Natural killer cell (primary cell): ENCODE data around the gene LGALS13. TPM values are rescaled to one million over a fixed set of nuclear protein-coding genes. Genes with fewer than 3 reads are reported as not detected.

ENCODE experiments used
- ATAC-seq, 3 donors: fragments of 150-1000 bp in 2 of 3; fragments of 200-7000 bp in 1 of 3; cut with Tn5 transposase; 1 replicate in 1 of 3; 2 replicates in 2 of 3; pipeline ENCODE4 v1.10.0; 2021; ENCODE audit warnings: mild to moderate bottlenecking in 2 of 3, moderate library complexity in 2 of 3
- DNase-seq, 2 donors: peaks; one replicate each; pipeline versions ENCODE4 v3.0.0 to v3.0.0-alpha.2; 2013 to 2021; ENCODE audit warnings: mixed read lengths in 1 of 2
- H3K27ac ChIP-seq: one replicate; pipeline ENCODE4 v1.5.1; 2013; ENCODE audit warnings: mild to moderate bottlenecking, low read length
- H3K27me3 ChIP-seq: one replicate; pipeline ENCODE4 v1.6.1; 2013; ENCODE audit warnings: low read length; ENCODE audit not compliant: control insufficient read depth, insufficient read depth
- H3K36me3 ChIP-seq: one replicate; pipeline ENCODE4 v1.6.1; 2013; ENCODE audit warnings: low read length; ENCODE audit not compliant: control insufficient read depth, insufficient read depth
- H3K4me1 ChIP-seq: one replicate; pipeline ENCODE4 v1.6.1; 2013; ENCODE audit warnings: low read length; ENCODE audit not compliant: control insufficient read depth, insufficient read depth
- H3K4me3 ChIP-seq: one replicate; pipeline ENCODE4 v1.5.1; 2013; ENCODE audit warnings: low read length
- H3K9me3 ChIP-seq: one replicate; pipeline ENCODE4 v1.6.1; 2013; ENCODE audit warnings: low read length; ENCODE audit not compliant: control insufficient read depth, insufficient read depth
- H3K27ac Mint-ChIP-seq, 2 donors: one replicate each; pipeline ENCODE4 v1.8.0; 2022; ENCODE audit warnings: mild to moderate bottlenecking in 2 of 2, mixed read lengths in 2 of 2, moderate library complexity in 1 of 2
- H3K27me3 Mint-ChIP-seq, 2 donors: one replicate each; pipeline ENCODE4 v1.8.0; 2022; ENCODE audit warnings: low read depth in 2 of 2, mixed read lengths in 2 of 2
- H3K36me3 Mint-ChIP-seq: one replicate; pipeline ENCODE4 v1.8.0; 2022; ENCODE audit warnings: mixed read lengths
- H3K4me1 Mint-ChIP-seq, 2 donors: one replicate each; pipeline ENCODE4 v1.8.0; 2022; ENCODE audit warnings: mixed read lengths in 2 of 2
- H3K4me3 Mint-ChIP-seq: one replicate; pipeline ENCODE4 v1.8.0; 2022; ENCODE audit warnings: mild to moderate bottlenecking, moderate library complexity, mixed read lengths
- H3K9me3 Mint-ChIP-seq, 2 donors: one replicate each; pipeline ENCODE4 v1.8.0; 2022; ENCODE audit warnings: mixed read lengths in 2 of 2
- WGBS: methylation state at CpG from one replicate; pipeline ENCODE4 v1.1.7; 2013; ENCODE audit warnings: missing lambda C conversion rate; ENCODE audit not compliant: insufficient coverage; 5-methylcytosine and 5-hydroxymethylcytosine counted together
- intact Hi-C: fragments of 100-400 bp; cut with micrococcal nuclease; formaldehyde crosslinking; loops from one replicate; pipeline ENCODE4 v1.14.2; 2022
- total RNA-seq, 4 donors: library from RNA; stranded (reverse); fragments of 120-200 nt in 1 of 4; gene quantifications; one replicate each; pipeline versions ENCODE4 v1.2.3 to v1.2.4, GENCODE V29; 2013 to 2022
- TF ChIP-seq, protein P1 (sequence below): fragments of 200-600 bp; IDR thresholded peaks from one replicate; pipeline ENCODE4 v1.8.0; 2022; ENCODE audit warnings: antibody characterized with exemption

The LGALS13 gene
- total RNA-seq, 3 donors from 2014 or later (not counting 1 experiment from before 2014, with no cell fraction given) = not detected

GRCh38 chr19:39631626-39632025 lies 29.3 kb downstream of the LGALS13 start:
- Mint-ChIP-seq H3K9me3 (no peaks in the 10 kb centered on the region), H3K27me3 (peaks cover 10 to 32% of the 10 kb centered on the region in 2 donors), H3K4me3 (no peak overlapping the region), H3K36me3 (no peaks in the 10 kb centered on the region), H3K27ac (no peak overlapping the region), H3K4me1 (no peaks in the 10 kb centered on the region)
- Histone ChIP-seq H3K4me3 (no peak overlapping the region), H3K4me1 (no peaks in the 10 kb centered on the region), H3K36me3 (no peaks in the 10 kb centered on the region), H3K9me3 (no peaks in the 10 kb centered on the region), H3K27ac (no peak overlapping the region), H3K27me3 (no peaks in the 10 kb centered on the region)
- DNase-seq (no peak), ATAC-seq (no peak)
- WGBS = no CpG with 5 or more reads among the region's 6 CpGs
- TF ChIP-seq, protein P1, sequence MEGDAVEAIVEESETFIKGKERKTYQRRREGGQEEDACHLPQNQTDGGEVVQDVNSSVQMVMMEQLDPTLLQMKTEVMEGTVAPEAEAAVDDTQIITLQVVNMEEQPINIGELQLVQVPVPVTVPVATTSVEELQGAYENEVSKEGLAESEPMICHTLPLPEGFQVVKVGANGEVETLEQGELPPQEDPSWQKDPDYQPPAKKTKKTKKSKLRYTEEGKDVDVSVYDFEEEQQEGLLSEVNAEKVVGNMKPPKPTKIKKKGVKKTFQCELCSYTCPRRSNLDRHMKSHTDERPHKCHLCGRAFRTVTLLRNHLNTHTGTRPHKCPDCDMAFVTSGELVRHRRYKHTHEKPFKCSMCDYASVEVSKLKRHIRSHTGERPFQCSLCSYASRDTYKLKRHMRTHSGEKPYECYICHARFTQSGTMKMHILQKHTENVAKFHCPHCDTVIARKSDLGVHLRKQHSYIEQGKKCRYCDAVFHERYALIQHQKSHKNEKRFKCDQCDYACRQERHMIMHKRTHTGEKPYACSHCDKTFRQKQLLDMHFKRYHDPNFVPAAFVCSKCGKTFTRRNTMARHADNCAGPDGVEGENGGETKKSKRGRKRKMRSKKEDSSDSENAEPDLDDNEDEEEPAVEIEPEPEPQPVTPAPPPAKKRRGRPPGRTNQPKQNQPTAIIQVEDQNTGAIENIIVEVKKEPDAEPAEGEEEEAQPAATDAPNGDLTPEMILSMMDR = no peak
- intact Hi-C loops = no loop called here

DNA sequence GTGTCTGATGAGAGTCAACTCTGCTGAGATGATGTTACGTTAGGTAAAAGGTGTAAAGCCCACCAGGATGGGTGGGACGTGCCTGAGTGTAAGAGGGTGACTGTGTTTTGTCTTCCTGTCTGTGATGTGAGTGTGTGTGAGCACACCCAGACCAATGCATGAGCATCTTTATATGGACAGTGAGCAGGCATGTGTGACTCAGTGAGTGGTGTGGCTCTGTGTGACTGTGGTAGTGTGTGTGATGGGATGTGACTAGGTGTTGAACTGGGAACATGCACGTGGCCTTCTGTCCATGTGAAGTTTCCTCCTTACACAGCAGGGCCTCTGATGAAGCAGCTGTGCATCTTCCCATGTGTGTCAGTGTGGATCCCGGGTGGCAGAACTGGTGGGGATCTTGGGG lies 35.6 kb downstream of the LGALS13 start:
- Histone ChIP-seq H3K27ac (no peak overlapping the region), H3K36me3 (no peaks in the 10 kb centered on the region), H3K9me3 (no peaks in the 10 kb centered on the region), H3K4me1 (no peaks in the 10 kb centered on the region), H3K4me3 (no peak overlapping the region), H3K27me3 (no peaks in the 10 kb centered on the region)
- Mint-ChIP-seq H3K4me3 (no peak overlapping the region), H3K36me3 (no peaks in the 10 kb centered on the region), H3K9me3 (no peaks in the 10 kb centered on the region), H3K4me1 (no peaks in the 10 kb centered on the region), H3K27ac (no peak overlapping the region), H3K27me3 (peaks cover 26 to 75% of the 10 kb centered on the region in 2 donors)
- intact Hi-C loops = no loop called here
- 61% methylated on average over 4 of the region's 4 CpGs for WGBS
- no peak for DNase-seq
- TF ChIP-seq, protein P1 = no peak
- peak in 1 of 3 donors; percentile 32 for ATAC-seq

DNA sequence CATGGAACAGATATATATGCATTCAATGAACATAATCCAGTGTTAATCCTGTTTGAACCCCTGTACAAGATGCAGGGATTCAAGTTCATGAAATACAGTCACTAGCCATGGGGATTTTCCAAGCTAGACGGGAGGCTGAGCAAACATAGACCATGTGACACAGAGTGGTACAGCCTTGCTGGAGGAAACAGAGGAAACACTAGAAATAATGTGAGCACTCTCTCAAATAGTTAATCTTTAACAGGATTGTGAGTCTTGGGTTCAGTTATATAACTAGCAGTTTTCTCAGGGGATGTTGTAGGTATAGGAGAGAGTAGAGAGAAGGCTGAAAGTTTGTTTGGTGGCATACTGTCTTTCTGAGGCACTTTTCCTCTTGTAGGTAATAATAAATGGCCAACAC lies 39.4 kb downstream of the LGALS13 start:
- DNase-seq (no peak), ATAC-seq (no peak)
- H3K9me3 Mint-ChIP-seq = no peaks in the 10 kb centered on the region
- H3K27me3 ChIP-seq = no peaks in the 10 kb centered on the region
- H3K9me3 ChIP-seq = no peaks in the 10 kb centered on the region
- intact Hi-C loops = no loop called here
- H3K4me3 Mint-ChIP-seq = no peak overlapping the region
- TF ChIP-seq, protein P1 = no peak
- no peaks in the 10 kb centered on the region for H3K36me3 Mint-ChIP-seq
- H3K4me1 Mint-ChIP-seq = no peaks in the 10 kb centered on the region
- WGBS = 43% methylated on average over 1 of the region's 1 CpG
- peaks cover 28 to 69% of the 10 kb centered on the region in 2 donors for H3K27me3 Mint-ChIP-seq
- H3K4me3 ChIP-seq = no peak overlapping the region
- no peaks in the 10 kb centered on the region for H3K4me1 ChIP-seq
- H3K27ac ChIP-seq = no peak overlapping the region
- no peaks in the 10 kb centered on the region for H3K36me3 ChIP-seq
- no peak overlapping the region for H3K27ac Mint-ChIP-seq

DNA sequence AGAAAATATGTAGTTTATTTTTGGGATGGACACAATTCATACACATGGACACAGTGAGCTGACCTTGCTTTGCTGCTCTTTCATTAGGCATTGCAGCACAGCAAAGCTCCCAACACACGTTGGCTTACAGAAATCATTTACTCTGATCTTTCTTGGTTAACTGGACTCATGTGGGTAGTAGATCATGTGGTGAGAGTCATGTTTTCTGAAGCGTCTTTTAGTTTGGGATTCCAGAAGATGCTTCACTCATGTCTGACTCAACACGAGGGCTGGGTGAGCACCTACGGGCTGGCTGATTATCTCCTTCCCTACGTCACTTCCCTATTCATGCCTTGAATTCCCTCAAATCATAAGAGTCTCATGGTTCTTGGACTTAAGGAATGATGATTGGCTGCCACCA lies 41.3 kb downstream of the LGALS13 start:
- H3K36me3 Mint-ChIP-seq = no peaks in the 10 kb centered on the region
- no peak for DNase-seq
- H3K9me3 Mint-ChIP-seq = no peaks in the 10 kb centered on the region

More for the DNA sequence above, 41.3 kb downstream of the LGALS13 start:
- Mint-ChIP-seq H3K4me1 (no peaks in the 10 kb centered on the region), H3K27me3 (peaks cover 22 to 55% of the 10 kb centered on the region in 2 donors), H3K4me3 (no peak overlapping the region), H3K27ac (no peak overlapping the region)
- no peak overlapping the region for H3K4me3 ChIP-seq
- WGBS = 76% methylated on average over 5 of the region's 5 CpGs
- H3K36me3 ChIP-seq = no peaks in the 10 kb centered on the region
- intact Hi-C loops = no loop called here
- no peak overlapping the region for H3K27ac ChIP-seq
- ATAC-seq = no peak
- no peaks in the 10 kb centered on the region for H3K27me3 ChIP-seq
- no peaks in the 10 kb centered on the region for H3K4me1 ChIP-seq
- H3K9me3 ChIP-seq = no peaks in the 10 kb centered on the region
- TF ChIP-seq, protein P1 = no peak
